Stimulated activated CD8-positive, alpha-beta memory T cell treated with anti-CD3 and anti-CD28 coated beads, Interleukin-4, amount 100 ng/mL, for 24 hours (primary cell): ENCODE results near the gene NEK2.
"Not testable (repeated sequence)": the region's sequence is repeated elsewhere in the genome, so short reads cannot be mapped to it uniquely, and the experiment has no call there.

Experiments
- DNase-seq: peaks from one replicate; pipeline ENCODE4 v3.0.0-alpha.2; 2020; ENCODE audit warnings: low read depth

NEK2 gene

GRCh38 chr1:211675230-211676105 lies at the start of gene NEK2:
Gene NEK2, minus strand, starts transcription at chr1:211675621. Its CDS starts 142 bp downstream, at chr1:211675479.
- peak; percentile 70 for DNase-seq

GRCh38 chr1:211724687-211725196 lies 49.3 kb upstream of the NEK2 start:
- no peak for DNase-seq

- DNase-seq: no peak
Observed at GRCh38 chr1:211723273-211723672, 47.9 kb upstream of the NEK2 start.

GRCh38 chr1:211722277-211723175 lies 47.1 kb upstream of the NEK2 start:
- DNase-seq: no peak

- not testable (repeated sequence) for DNase-seq
Observed at GRCh38 chr1:211716555-211716954, 41.1 kb upstream of the NEK2 start.

GRCh38 chr1:211715971-211716370 lies 40.5 kb upstream of the NEK2 start:
- DNase-seq: no peak

- DNase-seq: no peak
Observed at GRCh38 chr1:211714154-211714553, 38.7 kb upstream of the NEK2 start.

- no peak for DNase-seq
Observed at GRCh38 chr1:211713231-211713630, 37.8 kb upstream of the NEK2 start.

GRCh38 chr1:211711315-211711705 lies 35.9 kb upstream of the NEK2 start:
- DNase-seq: no peak

- DNase-seq: no peak
Observed at GRCh38 chr1:211710566-211711314, 35.3 kb upstream of the NEK2 start.

GRCh38 chr1:211708926-211709325 lies 33.5 kb upstream of the NEK2 start:
- no peak for DNase-seq

GRCh38 chr1:211708006-211708405 lies 32.6 kb upstream of the NEK2 start:
- no peak for DNase-seq

GRCh38 chr1:211705467-211706091 lies 30.2 kb upstream of the NEK2 start:
- no peak for DNase-seq

- no peak for DNase-seq
Observed at GRCh38 chr1:211704543-211704942, 29.1 kb upstream of the NEK2 start.

- DNase-seq: no peak
Observed at GRCh38 chr1:211703812-211704537, 28.6 kb upstream of the NEK2 start.

- no peak for DNase-seq
Observed at GRCh38 chr1:211701733-211702132, 26.3 kb upstream of the NEK2 start.

- DNase-seq: no peak
Observed at GRCh38 chr1:211699059-211699458, 23.6 kb upstream of the NEK2 start.

- DNase-seq: peak; percentile 72
Observed at GRCh38 chr1:211698161-211699026, 23.0 kb upstream of the NEK2 start.

- no peak for DNase-seq
Observed at GRCh38 chr1:211697356-211697755, 21.9 kb upstream of the NEK2 start.
